ENCODE measurements around the gene BORCS8. TPM values are rescaled to one million over a fixed set of nuclear protein-coding genes. Genes with fewer than 3 reads are reported as not detected.
"Not testable (repeated sequence)": the region's sequence is repeated elsewhere in the genome, so short reads cannot be mapped to it uniquely, and the experiment has no call there.

Gene BORCS8
- polyA plus RNA-seq, 4 donors: 16.1 to 22.4 (median 19.1) TPM

- no peak for DNase-seq (ENCODE audit: low read depth in 4 of 4, low spot score in 3 of 4)
Measured at GRCh38 chr19:19154768-19155494, 37.0 kb downstream of the BORCS8 start.

GRCh38 chr19:19152668-19153384 lies 39.1 kb downstream of the BORCS8 start:
- no peak for DNase-seq (ENCODE audit: low read depth in 4 of 4, low spot score in 3 of 4)

DNA sequence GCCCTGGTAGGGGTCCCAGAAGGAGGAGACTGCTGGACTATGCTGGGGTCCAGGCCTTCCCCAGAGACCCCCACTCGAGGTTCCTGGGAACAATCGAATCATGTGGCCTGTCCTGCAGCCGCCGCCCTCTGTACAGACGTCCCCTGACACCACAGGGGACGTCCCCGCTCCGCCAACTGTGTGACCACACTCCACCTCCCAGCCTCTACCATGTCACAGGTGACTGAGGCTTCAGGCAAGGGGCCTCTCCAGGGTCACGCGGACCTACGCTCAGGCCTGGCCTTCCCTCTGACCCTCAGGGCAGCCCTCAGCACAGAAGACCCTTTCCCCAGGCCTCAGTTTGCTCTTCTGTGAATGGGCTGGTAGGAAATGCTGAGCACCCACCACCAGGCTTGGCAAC lies 40.5 kb downstream of the BORCS8 start:
- no peak for DNase-seq (ENCODE audit: low read depth in 4 of 4, low spot score in 3 of 4)

GRCh38 chr19:19149435-19149834 lies 42.5 kb downstream of the BORCS8 start:
- DNase-seq (ENCODE audit: low read depth in 4 of 4, low spot score in 3 of 4): no peak

DNA sequence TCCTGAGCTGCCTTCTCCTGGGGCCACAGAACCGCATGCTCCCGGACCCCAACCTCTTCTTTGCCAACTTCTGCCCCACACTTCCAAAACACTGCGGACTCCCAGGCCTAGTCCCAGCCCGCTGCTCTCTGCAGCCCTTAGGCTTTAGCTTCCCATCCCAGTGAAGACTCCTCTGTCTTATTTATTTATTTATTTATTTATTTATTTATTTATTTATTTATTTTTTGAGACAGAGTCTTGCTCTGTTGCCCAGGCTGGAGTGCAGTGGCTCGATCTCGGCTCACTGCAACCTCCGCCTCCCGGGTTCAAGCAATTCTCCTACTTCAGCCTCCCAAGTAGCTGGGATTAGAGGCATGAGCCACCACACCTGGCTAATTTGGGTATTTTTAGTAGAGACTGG lies 43.4 kb downstream of the BORCS8 start:
- DNase-seq (ENCODE audit: low read depth in 4 of 4, low spot score in 3 of 4): not testable (repeated sequence)

DNA sequence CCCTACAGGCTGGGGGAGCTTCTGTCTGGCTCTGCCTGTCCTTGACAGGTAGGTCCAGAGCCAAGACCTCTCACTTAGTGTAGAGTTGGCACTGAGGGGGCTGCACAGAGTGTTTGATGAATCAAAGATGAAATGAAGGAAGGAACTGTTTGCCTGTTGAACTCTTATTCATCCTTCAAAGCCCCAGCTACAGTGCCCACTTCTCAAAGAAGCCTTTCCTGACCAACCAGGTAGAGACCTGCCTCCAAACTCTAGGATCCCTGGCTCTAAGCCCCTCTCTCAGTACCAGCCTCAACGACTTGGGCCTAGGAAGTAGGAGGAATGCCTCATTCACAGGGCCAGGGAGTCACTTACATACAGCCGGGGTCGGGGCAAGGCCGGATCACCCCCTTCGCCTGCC lies 44.6 kb downstream of the BORCS8 start:
- no peak for DNase-seq (ENCODE audit: low read depth in 4 of 4, low spot score in 3 of 4)

GRCh38 chr19:19146865-19147264 lies 45.1 kb downstream of the BORCS8 start:
- no peak for DNase-seq (ENCODE audit: low read depth in 4 of 4, low spot score in 3 of 4)

DNA sequence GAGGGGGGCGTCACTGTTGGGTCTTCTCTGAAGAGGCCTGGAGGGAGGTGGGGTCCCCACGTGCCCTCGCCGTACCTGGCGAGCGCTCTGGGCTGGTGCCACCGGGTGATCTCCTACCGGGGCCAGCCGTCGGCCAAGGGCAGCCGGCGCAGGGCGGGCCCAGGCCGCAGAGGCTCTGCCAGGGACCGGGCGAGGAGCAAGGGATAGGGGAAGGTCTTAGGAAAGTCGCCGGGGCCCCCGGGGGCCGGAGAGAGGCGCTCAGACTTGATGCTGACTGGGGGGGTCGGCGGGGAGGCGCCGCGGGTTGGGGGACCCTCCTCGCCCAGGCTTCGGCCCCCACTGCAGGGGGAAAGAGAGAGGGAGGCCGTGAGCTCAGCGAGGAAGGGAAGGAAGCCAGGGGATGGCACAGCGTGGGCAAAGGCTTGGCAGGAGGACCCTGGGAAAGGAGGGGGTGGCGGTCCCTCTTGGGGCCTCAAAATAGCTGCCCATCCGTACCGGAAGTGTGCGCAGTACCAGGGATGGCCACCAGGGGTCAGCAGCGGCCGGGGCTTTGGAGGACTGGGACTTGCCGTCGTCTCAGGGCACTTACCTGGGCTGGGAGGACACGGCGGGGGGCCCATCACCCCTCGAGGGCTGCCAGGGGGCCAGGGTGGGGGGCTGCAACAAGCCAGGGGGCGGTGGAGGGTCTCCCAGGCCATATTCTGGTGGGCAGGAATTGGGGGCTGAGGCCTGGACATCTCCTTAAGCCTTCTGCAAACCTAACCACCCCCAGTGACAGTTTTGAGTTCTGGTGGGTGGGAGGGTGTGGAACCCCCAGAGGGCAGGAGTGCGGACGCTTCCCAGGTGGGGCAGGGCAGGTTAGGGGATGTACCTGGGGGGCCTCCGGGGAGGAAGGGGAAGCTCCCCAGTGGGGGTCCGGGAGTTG lies 46.0 kb downstream of the BORCS8 start:
- peak; percentile 40 to 51 (median 42) for DNase-seq (ENCODE audit: low read depth in 4 of 4, low spot score in 3 of 4)

DNA sequence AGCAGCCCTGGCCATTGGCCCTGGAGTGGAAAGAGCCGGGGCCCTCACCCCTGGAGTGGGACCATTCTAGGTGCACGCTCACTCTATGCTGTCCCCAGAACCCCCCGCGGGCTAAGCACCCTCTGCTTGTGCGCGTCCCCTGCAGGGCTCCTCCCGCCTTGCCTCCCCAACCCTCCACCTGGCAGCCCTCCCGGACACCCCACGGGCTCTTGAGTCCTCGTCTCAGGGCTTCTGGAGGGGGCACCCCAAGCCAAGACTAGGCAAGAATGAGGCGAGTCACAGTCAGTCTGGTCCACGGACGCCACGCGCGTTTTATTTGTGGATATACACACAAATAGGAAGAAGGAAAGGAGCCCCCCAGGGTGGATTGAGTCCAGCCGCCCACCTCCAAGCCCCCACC lies 46.7 kb downstream of the BORCS8 start:
- DNase-seq (ENCODE audit: low read depth in 4 of 4, low spot score in 3 of 4): no peak

DNA sequence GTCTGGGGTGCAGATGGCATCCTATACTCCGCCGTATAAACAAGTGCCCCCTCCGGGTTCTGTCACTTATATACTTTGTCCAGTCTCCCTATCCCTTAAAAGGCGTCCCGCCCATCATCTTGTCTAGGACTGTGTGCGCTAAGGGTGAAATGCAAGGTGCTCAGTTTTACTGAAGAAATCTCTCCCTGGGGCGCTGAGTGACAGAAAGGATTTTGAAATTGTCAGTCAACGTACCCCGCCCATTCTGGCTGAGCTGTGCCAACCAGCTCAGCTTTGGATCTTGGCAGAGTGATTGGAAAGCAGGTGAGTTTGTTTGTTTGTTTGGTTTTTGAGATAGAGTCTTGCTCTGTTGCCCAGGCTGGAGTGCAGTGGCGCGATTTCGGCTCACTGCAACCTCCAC lies 49.6 kb downstream of the BORCS8 start:
- no peak for DNase-seq (ENCODE audit: low read depth in 4 of 4, low spot score in 3 of 4)

DNA sequence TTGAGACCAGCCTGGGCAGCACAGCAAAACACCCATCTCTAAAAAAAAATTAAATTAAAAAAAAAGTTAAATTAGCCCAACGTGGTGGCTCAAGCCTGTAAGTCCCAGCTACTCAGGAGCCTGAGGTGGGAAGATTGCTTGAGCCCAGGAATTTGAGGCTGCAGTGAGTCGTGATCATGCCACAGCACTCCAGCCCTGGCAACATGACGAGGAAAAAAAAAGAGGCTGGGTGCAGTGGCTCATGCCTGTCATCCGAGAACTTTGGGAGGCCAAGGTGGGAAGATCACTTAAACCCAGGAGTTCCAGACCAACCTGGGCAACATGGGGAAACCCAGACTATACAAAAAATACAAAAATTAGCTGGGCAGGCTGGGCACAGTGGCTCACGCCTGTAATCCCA lies 51.5 kb downstream of the BORCS8 start:
- no peak for DNase-seq (ENCODE audit: low read depth in 4 of 4, low spot score in 3 of 4)

DNA sequence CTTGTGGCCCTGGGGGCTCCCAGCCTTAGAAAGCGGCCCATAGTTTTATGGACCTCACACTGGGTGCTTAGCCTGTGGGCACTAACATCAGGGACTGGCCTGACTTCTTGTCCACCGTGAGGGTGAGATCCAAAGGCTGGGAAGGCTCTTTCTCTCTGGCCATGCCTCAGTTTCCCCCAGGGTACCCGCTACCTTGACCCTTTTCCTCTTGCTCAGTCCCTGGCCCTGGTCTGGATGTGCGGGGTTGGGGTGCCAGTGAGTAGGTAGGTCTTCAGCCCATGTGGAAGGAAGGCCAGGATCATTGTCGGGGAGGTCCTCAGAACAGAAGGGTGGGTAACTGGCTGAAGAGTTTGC lies 52.1 kb downstream of the BORCS8 start:
- DNase-seq (ENCODE audit: low read depth in 4 of 4, low spot score in 3 of 4): no peak

DNA sequence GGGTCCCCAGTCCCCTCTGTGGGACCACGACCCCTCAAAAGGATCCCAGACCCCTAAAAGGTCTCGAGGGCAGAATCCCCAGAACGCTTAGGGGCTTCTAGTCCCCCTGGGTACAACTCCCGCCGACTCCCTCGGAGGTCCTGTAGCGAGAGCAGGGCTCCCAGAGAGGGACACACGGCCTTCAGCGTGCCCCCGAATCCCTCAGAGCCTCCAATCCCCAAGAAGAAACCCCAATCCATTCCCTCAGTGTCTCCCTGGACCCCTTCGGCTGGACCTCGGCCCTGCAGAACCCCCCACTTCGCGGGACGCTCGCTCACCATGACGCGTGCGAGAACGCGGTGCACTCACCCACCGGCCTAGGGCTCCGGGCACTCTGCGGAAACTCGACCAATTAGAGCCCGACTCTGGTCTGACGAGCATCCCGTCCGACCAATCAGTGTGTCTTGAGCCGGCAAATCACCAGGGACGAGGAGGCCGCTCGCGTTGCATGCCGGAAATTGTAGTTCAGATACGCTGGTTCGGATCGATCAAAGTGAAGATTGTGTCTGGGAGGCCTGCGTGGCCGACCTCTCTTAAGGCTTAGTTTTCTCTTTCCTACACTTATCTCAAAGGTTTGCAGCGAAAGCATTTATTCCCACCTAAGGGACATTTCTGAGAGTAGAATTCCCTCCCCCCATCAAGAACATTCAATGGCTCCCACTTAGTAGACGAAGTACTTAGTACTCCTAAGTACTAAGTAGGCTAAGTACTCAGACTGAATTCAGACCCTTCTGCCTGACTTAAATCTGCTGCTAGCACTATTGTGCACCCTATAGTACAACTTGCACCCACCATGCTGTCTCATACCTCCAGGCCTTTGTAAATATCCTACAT lies 53.6 kb downstream of the BORCS8 start, which contains the start of gene TMEM161A:
TMEM161A (minus strand) TSS at position 370 of the 873 bp plus-strand sequence; CDS start at position 320, 50 bp downstream.
- peak; percentile 95 to 98 (median 96) for DNase-seq (ENCODE audit: low read depth in 4 of 4, low spot score in 3 of 4)

GRCh38 chr19:19137556-19138108 lies 54.3 kb downstream of the BORCS8 start:
- DNase-seq (ENCODE audit: low read depth in 4 of 4, low spot score in 3 of 4): no peak

GRCh38 chr19:19135713-19136112 lies 56.2 kb downstream of the BORCS8 start:
- not testable (repeated sequence) for DNase-seq (ENCODE audit: low read depth in 4 of 4, low spot score in 3 of 4)

- peak in 1 of 4 donors; percentile 56 for DNase-seq (ENCODE audit: low read depth in 4 of 4, low spot score in 3 of 4)
Measured at GRCh38 chr19:19134687-19135158, 57.2 kb downstream of the BORCS8 start.

GRCh38 chr19:19133985-19134384 lies 58.0 kb downstream of the BORCS8 start:
- DNase-seq (ENCODE audit: low read depth in 4 of 4, low spot score in 3 of 4): no peak

DNA sequence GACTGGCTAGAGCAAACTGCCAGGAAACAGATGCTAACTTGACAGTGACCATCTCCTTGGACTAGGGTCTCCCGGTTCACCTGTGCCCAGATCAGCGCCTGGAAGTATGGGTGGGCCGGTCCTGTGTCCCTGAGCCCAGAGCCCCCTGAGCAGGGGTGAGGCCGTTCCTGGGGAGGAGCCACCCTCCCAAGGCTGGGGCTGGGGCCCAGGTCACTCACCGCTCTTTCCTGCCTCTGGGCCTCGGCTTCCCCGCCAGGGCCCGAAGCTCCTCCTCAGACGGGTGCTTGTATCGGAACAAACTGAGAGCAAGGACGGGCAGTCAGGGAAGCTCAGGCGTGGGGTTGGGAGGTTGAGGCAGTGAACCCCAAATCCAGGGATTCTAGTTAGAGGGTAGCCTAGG lies 59.0 kb downstream of the BORCS8 start:
- no peak for DNase-seq (ENCODE audit: low read depth in 4 of 4, low spot score in 3 of 4)

DNA sequence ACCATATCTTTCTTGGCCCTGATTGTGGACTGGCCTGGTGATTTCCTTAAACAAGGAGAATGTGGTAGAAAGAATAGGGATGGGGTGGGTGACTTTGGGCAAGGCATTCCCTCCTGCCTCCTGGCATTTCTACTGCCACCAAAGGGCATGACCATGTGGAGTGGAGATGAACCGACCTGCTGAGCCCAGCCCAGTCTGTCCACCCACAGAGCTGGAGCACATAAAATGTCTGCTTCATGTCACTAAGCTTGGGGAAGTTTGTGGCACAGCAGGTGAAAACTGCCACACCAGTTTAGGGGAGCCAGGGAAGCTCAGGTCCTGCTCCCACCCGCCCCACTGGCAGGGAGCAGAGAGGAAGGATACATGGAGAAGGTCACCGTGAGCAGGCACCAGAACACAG lies 60.0 kb downstream of the BORCS8 start:
- no peak for DNase-seq (ENCODE audit: low read depth in 4 of 4, low spot score in 3 of 4)
